BE2C (cell line): ENCODE results near the gene SLC5A10.

ENCODE experiments used
- DNase-seq: peaks from one replicate; pipeline ENCODE4 v3.0.0-alpha.2; 2020
- H3K27me3 ChIP-seq: fragments of 250-450 bp; sonication (Bioruptor Pico); 2 replicates; pipeline ENCODE4 v1.5.1; 2020; ENCODE audit warnings: mild to moderate bottlenecking
- H3K36me3 ChIP-seq: fragments of 250-450 bp; sonication (Bioruptor Pico); 2 replicates; pipeline ENCODE4 v1.5.1; 2020; ENCODE audit warnings: mild to moderate bottlenecking
- H3K4me1 ChIP-seq: fragments of 250-450 bp; sonication (Bioruptor Pico); 2 replicates; pipeline ENCODE4 v1.5.1; 2020
- H3K4me3 ChIP-seq: 2 replicates; pipeline ENCODE4 v1.5.1; 2011; ENCODE audit warnings: low read depth, low read length
- H3K9me3 ChIP-seq: fragments of 250-450 bp; sonication (Bioruptor Pico); 2 replicates; pipeline ENCODE4 v1.5.1; 2020
- TF ChIP-seq, protein P1 (sequence below): IDR thresholded peaks from 2 replicates; pipeline ENCODE4 v1.5.1; 2012; ENCODE audit warnings: mild to moderate bottlenecking, low read depth, low read length

The SLC5A10 gene

DNA sequence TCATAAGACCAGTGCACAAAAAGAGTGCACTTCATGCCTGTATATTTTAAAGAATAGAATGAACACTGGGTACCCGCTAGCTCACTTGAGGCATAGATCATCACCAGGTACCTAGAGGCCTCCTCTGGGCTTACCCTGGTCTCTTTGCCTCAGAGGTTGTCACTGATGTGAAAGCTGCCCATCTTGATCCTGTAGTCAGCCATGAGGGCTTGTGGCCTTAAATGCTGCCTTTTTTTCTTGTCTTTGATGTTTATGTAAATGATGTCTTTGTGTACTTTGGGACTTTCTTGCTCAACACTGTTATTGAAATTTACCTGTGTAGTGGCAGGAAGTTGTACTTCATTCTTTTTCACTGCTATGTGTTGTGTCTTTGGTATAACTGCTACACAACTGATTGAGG lies 26.8 kb upstream of the SLC5A10 start:
- Histone ChIP-seq H3K4me3 (no peak overlapping the region), H3K4me1 (peaks cover 3% of the 10 kb centered on the region; the same call in 1 of the 2 replicates), H3K27me3 (no peaks in the 10 kb centered on the region), H3K36me3 (no peaks in the 10 kb centered on the region; the same call in 1 of the 2 replicates), H3K9me3 (no peaks in the 10 kb centered on the region)
- DNase-seq, result no peak
- TF ChIP-seq, protein P1, sequence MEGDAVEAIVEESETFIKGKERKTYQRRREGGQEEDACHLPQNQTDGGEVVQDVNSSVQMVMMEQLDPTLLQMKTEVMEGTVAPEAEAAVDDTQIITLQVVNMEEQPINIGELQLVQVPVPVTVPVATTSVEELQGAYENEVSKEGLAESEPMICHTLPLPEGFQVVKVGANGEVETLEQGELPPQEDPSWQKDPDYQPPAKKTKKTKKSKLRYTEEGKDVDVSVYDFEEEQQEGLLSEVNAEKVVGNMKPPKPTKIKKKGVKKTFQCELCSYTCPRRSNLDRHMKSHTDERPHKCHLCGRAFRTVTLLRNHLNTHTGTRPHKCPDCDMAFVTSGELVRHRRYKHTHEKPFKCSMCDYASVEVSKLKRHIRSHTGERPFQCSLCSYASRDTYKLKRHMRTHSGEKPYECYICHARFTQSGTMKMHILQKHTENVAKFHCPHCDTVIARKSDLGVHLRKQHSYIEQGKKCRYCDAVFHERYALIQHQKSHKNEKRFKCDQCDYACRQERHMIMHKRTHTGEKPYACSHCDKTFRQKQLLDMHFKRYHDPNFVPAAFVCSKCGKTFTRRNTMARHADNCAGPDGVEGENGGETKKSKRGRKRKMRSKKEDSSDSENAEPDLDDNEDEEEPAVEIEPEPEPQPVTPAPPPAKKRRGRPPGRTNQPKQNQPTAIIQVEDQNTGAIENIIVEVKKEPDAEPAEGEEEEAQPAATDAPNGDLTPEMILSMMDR, result no peak

DNA sequence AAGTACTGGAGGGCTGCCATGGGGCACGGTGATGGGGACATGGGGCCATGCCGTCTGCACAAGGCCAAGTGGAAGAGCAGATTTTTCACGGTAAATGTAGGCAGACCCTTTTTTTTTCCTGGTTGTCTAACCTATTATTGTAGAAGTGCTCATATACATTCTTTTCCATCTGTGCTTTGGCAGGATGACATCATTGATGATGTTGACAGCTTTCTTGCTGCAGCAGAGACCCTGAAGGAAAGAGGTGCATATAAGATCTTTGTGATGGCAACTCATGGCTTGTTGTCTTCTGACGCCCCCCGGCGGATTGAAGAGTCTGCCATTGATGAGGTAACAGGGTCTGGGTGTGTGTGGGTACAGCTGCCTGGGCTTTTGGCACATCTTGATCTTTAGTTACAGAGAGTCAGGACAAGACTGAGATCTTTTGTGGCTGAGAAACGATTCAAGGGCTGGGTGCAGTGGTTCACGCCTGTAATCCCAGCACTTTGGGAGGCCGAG lies 23.3 kb upstream of the SLC5A10 start:
- H3K9me3 ChIP-seq, result no peaks in the 10 kb centered on the region
- H3K4me1 ChIP-seq, result no peaks in the 10 kb centered on the region
- no peak for DNase-seq
- TF ChIP-seq, protein P1, result no peak
- H3K27me3 ChIP-seq, result no peaks in the 10 kb centered on the region
- H3K4me3 ChIP-seq, result no peak overlapping the region
- H3K36me3 ChIP-seq, result no peaks in the 10 kb centered on the region; the same call in 1 of the 2 replicates

DNA sequence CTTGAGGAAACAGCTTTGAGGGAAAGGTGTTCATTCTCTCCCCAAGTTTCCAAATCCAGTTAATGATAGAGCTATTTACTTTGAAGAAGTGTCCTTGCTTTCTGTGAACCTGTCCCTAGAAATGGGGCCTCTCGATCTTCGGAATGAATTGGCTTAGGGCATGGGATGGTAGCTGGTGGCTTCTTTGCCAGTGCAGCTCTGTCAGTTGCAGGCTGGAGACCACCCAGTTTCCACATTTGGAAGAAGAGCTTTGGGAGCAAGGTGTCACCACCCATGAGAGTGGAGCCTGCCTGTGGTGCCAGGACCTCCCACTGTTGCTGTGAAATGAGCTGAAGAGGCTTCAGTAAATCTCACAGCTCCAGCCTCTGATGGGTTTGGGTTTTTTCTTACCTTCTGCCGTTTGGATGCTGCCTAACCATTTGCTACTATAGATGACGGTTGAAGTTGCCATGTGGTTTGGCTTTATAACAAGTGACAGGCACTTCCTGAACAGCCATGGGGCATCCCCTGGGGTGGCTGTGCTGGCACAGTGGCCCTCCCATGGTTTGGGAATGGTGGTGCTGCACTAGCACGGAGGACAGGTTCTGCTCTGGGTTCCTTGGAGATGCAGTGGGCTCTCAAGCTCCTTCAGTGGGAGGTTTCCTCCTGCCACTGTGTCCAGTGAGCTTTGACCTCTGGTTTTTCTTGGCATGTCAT lies 19.5 kb upstream of the SLC5A10 start:
- DNase-seq, result no peak
- Histone ChIP-seq H3K27me3 (no peaks in the 10 kb centered on the region), H3K4me3 (no peak overlapping the region), H3K9me3 (no peaks in the 10 kb centered on the region), H3K4me1 (no peaks in the 10 kb centered on the region), H3K36me3 (no peaks in the 10 kb centered on the region)
- TF ChIP-seq, protein P1, result no peak

DNA sequence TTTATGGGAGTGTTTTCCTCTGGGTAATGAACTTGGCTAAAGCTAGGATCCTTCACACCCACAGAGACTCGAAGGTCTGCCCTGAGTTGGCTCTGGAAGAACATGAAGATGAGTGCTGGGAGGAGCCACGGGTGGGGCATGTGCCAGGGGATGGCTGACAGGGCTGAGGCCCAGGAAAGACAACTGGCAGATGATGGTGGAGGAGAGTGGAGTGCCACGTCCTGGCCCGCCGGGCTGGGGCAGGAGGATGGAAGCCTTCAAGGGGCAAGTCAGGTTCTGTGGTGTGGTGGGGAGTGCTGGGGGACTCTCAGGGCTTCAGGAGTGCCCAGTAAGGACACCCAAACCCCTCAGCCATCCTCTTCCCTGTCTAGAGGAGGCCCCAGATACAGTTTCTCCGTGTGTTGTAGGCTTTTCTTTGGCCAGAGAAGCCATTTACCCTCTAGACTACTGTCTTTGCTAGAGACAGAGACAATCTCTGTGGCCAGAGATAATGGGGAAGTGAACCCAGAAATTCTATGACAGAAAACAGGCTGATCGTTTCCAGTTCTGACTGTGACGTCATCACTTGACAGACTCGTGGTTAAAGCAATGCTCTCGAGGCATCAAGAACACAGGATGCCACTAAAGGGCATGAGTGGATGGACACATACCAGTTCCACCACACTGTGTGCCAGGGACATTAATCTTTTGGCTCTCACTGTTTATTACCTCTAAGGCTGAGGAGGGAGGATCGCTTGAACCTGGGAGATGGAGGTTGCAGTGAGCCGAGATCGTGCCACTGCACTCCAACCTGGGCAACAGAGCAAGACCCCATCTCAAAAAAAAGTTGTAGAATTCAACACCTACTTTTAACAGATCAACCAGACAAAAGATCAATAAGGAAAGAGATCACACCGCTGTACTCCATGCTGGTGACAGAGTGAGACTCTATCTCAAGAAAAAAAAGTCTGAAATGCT lies 18.6 kb upstream of the SLC5A10 start:
- no peaks in the 10 kb centered on the region for H3K27me3 ChIP-seq
- no peaks in the 10 kb centered on the region for H3K9me3 ChIP-seq
- DNase-seq, result no peak
- H3K36me3 ChIP-seq, result no peaks in the 10 kb centered on the region
- H3K4me1 ChIP-seq, result no peaks in the 10 kb centered on the region
- TF ChIP-seq, protein P1, result no peak
- no peak overlapping the region for H3K4me3 ChIP-seq

DNA sequence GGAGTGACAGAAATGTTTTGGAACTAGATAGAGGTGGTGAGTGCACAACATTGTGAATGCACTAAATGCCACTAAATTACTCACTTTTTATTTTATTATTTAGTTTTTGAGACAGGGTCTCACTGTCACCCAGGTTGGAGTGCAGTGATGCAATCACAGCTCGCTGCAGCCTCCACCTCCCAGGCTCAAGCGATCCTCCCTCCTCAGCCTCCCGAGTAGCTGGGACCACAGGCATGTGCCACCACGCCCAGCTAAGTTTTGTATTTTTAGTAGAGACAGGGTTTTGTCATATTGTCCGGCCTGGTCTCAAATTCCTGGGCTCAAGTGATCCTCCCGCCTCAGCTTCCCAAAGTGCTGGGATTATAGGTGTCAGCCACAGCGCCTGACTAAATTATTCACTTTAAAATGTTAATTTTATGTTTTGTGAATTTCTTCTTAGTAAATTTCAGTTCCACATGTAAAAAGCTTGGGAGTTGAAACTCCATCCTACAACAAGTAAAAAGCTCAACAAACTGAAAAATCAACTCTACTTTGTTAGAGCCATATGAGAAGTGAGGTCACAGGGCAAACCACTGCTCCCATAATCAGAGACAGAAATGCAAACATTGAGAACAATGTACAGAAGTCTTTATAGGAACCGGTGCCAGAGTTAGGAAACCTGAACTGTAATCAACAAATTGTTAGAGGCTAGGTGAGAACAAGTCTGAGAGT lies 13.8 kb upstream of the SLC5A10 start:
- no peak for DNase-seq
- TF ChIP-seq, protein P1, result no peak
- no peaks in the 10 kb centered on the region for H3K27me3 ChIP-seq
- H3K4me1 ChIP-seq, result no peaks in the 10 kb centered on the region
- no peaks in the 10 kb centered on the region for H3K36me3 ChIP-seq
- H3K9me3 ChIP-seq, result no peaks in the 10 kb centered on the region
- H3K4me3 ChIP-seq, result no peak overlapping the region
